Ovary (tissue), 9 donors: Measurements from ENCODE around the gene AIF1L. TPM values are rescaled to one million over a fixed set of nuclear protein-coding genes. Genes with fewer than 3 reads are reported as not detected.

Source experiments
- DNase-seq, 5 donors: peaks; one replicate each; pipeline ENCODE4 v3.0.0-alpha.2; 2019 to 2020
- H3K27ac ChIP-seq, 2 donors: fragments of 200-600 bp; one replicate each; pipeline versions ENCODE4 v1.5.1 to v1.8.0; 2019 to 2022
- H3K27me3 ChIP-seq: fragments of 200-600 bp; one replicate; pipeline ENCODE4 v1.8.0; 2022
- H3K36me3 ChIP-seq: fragments of 200-600 bp; sonication (generic); one replicate; pipeline ENCODE4 v1.5.1; 2019
- H3K4me1 ChIP-seq: one replicate; pipeline ENCODE4 v1.8.1; 2013; ENCODE audit warnings: mild to moderate bottlenecking, moderate library complexity; ENCODE audit not compliant: insufficient read depth
- H3K4me3 ChIP-seq: fragments of 200-600 bp; sonication (generic); one replicate; pipeline ENCODE4 v1.5.1; 2017
- H3K9me3 ChIP-seq, 2 donors: fragments of 200-600 bp in 1 of 2; sonication (generic) in 1 of 2; one replicate each; pipeline versions ENCODE4 v1.5.1 to v1.8.1; 2013 to 2019; ENCODE audit warnings: mild to moderate bottlenecking in 1 of 2, moderate library complexity in 1 of 2
- CTCF ChIP-seq, 3 donors: fragments of 450-650 bp in 2 of 3; fragments of 200-600 bp in 1 of 3; IDR thresholded peaks; one replicate each; pipeline versions ENCODE4 v1.5.1 to v1.8.0; 2016 to 2022; ENCODE audit warnings: antibody characterized with exemption in 3 of 3, mild to moderate bottlenecking in 1 of 3
- EP300 ChIP-seq: sonication (generic); formaldehyde crosslinking; IDR thresholded peaks from one replicate; pipeline ENCODE4 v1.6.1; 2017; ENCODE audit warnings: antibody characterized with exemption
- POLR2A ChIP-seq: fragments of 450-650 bp; IDR thresholded peaks from one replicate; pipeline ENCODE4 v1.6.1; 2017; ENCODE audit warnings: antibody characterized with exemption, mild to moderate bottlenecking, moderate library complexity
- WGBS, 3 donors: extraction: QIAGEN DNeasy Blood & Tissue Kit in 1 of 3; methylation state at CpG; one replicate each; pipeline versions ENCODE4 v1.1.5 to v1.1.7; 2013 to 2017; 5-methylcytosine and 5-hydroxymethylcytosine counted together
- intact Hi-C, 4 donors: fragments of 100-400 bp; cut with DNase I; formaldehyde crosslinking; loops; one replicate each; pipeline versions ENCODE4 v1.11.0 to v1.15.1; 2022 to 2023
- polyA plus RNA-seq, 2 donors: library from polyadenylated mRNA; stranded (reverse); fragments of 200-250 nt in 1 of 2; fragments of 350-450 nt in 1 of 2; fragmentation: Illumina TruSeq in 1 of 2; extraction: RNeasy Lipid Tissue Mini Kit (QIAGEN cat#74804) in 1 of 2; gene quantifications; one replicate each; pipeline ENCODE4 v1.2.3, GENCODE V29; 2013 to 2014
- total RNA-seq, 7 donors: library from RNA; depleted of rRNA in 2 of 7; stranded (reverse); fragments of >200 nt in 2 of 7; fragmentation: NEBNext Ultra II Directional in 3 of 7; extraction: Animal tissue kit (Norgen Biotek cat#: 25700) in 3 of 7; gene quantifications; one replicate each; pipeline versions ENCODE4 v1.1.0 to v1.2.4, GENCODE V29; 2016 to 2023
- donor health status: DM: no; HTN: no; CAD: no; lungs with moderate emphysema.
- donor health status: DM: no; HTN: no; CAD: no.
- donor health status: Bipolar disorder and iron deficiency.
- donor health status: DM: yes; HTN: yes; CAD: no.
- donor health status: DM: no; HTN: no; CAD: no.
- donor health status: DM: yes; HTN: yes; CAD: no.

AIF1L gene
- total and polyA plus RNA-seq, 9 donors: 2.4 to 35.6 (median 6.3) TPM

DNA sequence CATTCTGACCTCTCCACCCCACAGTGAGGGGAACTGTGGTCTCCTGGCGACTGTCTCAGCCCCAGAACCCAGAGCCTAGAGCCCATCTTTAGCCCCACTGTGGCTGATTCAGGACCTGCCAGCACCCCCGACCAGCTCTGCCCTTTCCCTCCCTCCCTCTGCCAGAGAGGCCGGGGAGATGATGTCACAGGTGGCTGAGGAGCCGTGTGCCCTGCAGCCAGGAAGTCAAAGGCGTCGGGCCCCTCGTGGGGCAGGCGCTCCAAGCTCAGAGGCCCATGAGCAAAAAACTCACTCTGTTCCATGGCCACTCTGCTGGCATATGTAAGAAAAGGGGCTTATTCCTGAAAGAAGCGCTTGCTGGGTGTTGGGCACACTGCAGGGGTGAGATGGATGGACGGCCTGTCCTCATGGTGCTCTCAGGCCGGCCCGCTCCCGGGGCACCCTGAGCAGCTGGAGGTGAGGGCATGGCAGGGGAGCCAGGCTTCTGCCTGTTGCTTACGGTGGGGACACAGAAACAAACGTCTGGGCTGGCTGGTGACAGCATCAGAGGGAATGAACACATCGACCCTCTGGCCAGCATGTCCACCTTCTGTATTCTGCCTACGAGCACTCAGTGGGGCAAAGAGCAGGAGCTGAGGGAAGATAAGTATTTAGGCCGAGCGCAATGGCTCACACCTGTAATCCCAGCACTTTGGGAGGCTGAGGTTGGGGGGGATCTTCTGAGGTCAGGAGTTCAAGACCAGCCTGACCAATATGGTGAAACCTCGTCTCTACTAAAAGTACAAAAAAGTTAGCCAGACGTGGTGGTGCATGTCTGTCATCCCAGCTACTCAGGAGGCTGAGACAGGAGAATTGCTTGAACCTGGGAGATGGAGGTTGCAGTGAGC, 46.3 kb upstream of the AIF1L start:
- no peaks in the 10 kb centered on the region for H3K27me3 ChIP-seq
- no peaks in the 10 kb centered on the region for H3K36me3 ChIP-seq
- no peaks in the 10 kb centered on the region for H3K4me1 ChIP-seq
- no peaks in the 10 kb centered on the region for H3K9me3 ChIP-seq
- H3K4me3 ChIP-seq: no peak overlapping the region
- intact Hi-C loops: loop anchor here in 2 of 4 donors (5.0 to 10.0 kb wide), 3 partner anchors 183 to 353 kb away; no protein-coding TSS in a partner anchor
- no peak for DNase-seq
- WGBS, 3 donors: 68 to 77% (median 69%) methylated on average over 21 of the region's 21 CpGs
- H3K27ac ChIP-seq: no peak overlapping the region
- TF ChIP-seq CTCF (IDR thresholded peaks at IDR 0.05) (no peak), EP300 (no peak), POLR2A (no peak)

DNA sequence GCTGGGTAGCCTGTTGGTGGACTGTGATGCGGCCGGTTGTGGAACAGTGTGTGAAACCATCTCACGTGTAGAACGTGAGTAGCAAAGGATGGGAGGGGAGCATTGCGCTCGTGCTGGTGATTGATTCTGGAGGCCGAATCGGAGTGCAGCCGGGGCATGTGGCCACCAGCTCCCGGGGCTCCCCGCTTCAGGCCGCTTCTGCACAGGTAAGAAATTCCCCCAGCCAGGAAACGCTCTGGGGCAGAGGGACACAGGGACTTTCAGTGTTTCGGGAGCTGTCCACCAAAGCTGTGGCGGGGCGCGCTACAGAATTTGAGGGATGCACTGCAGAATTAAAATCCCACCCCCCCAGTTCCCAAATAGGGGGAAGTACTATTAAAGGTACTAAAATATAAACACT, 45.5 kb upstream of the AIF1L start:
- Histone ChIP-seq H3K27me3 (no peaks in the 10 kb centered on the region), H3K4me1 (no peaks in the 10 kb centered on the region), H3K9me3 (no peaks in the 10 kb centered on the region), H3K4me3 (no peak overlapping the region), H3K36me3 (no peaks in the 10 kb centered on the region), H3K27ac (no peak overlapping the region)
- TF ChIP-seq POLR2A (no peak), EP300 (no peak), CTCF (IDR thresholded peaks at IDR 0.05) (no peak)
- intact Hi-C loops: no loop called here
- WGBS, 3 donors: 86 to 88% (median 88%) methylated on average over 17 of the region's 17 CpGs
- DNase-seq: no peak

DNA sequence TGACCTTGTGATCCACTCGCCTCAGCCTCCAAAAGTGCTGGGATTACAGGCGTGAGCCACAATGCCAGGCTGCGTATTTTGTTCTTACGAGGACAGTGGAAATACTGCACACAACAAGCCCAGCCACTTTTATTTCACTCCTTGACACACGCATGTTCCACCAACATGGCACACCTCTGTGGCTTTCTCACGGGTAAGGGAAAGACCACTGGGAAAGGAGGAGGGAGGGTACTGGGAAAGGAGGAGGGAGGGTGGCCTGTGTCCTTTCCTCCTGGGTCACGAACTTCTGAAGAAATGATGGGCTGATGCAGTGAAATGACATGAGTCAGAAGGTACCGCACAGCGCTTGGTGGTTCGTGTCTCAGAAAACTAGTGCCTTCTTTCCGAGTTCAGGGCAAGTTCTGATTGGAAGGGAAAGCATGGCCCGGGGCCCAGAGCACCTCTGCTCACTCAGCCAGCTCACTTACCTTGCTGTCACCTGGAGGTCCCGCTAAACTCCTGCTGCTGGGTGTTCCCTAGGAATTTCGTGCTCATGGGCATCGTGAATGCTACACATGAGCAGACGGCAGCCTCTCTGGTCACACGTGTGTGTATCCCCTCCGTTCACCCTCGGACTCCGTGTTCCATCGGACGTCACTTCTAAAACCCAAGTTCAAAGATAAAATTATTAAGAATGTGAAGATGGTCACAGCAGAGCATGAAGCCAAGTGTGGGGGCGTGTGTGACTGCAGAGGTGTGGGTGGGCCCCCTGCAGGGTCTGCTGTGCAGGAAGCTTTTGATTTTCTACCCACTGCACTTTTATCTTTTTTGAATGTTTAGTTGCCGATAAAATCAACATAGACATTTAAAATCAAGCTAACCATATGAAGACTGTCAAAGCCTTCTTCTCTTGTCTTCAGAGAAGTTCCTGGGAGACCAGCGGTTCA, 44.5 kb upstream of the AIF1L start:
- no peaks in the 10 kb centered on the region for H3K4me1 ChIP-seq
- H3K4me3 ChIP-seq: no peak overlapping the region
- intact Hi-C loops: no loop called here
- H3K9me3 ChIP-seq: no peaks in the 10 kb centered on the region
- DNase-seq: no peak
- H3K36me3 ChIP-seq: no peaks in the 10 kb centered on the region
- no peak for TF ChIP-seq CTCF (IDR thresholded peaks at IDR 0.05)
- TF ChIP-seq EP300: no peak
- no peak for TF ChIP-seq POLR2A
- H3K27me3 ChIP-seq: no peaks in the 10 kb centered on the region
- no peak overlapping the region for H3K27ac ChIP-seq
- 68 to 72% (median 69%) methylated on average over 25 of the region's 25 CpGs for WGBS, 3 donors

GRCh38 chr9:131053896-131054295, 42.4 kb upstream of the AIF1L start:
- no peak overlapping the region for H3K4me3 ChIP-seq
- H3K27ac ChIP-seq: no peak overlapping the region
- no peaks in the 10 kb centered on the region for H3K4me1 ChIP-seq
- DNase-seq: no peak
- no peaks in the 10 kb centered on the region for H3K27me3 ChIP-seq
- WGBS, 3 donors: 85 to 90% (median 86%) methylated on average over 3 of the region's 3 CpGs
- TF ChIP-seq CTCF (IDR thresholded peaks at IDR 0.05) (no peak), POLR2A (no peak), EP300 (no peak)
- H3K9me3 ChIP-seq: no peaks in the 10 kb centered on the region
- no peaks in the 10 kb centered on the region for H3K36me3 ChIP-seq
- intact Hi-C loops: no loop called here
